Neuronal stem cell (in vitro differentiated cells): ENCODE measurements around the gene TMEM205.
A peak's percentile ranks its signal among the peaks of the same experiment; 100 is the strongest.

ENCODE experiments used
- DNase-seq: peaks from one replicate; pipeline ENCODE4 v3.0.0-alpha.2; 2013; ENCODE audit warnings: low spot score
- H2AFZ ChIP-seq: one replicate; pipeline ENCODE4 v1.6.1; 2013; ENCODE audit warnings: mild to moderate bottlenecking, low read length, inconsistent platforms
- H2AK5ac ChIP-seq: 2 replicates; pipeline ENCODE4 v1.6.1; 2013; ENCODE audit warnings: low read depth, mild to moderate bottlenecking, inconsistent platforms, low read length, moderate library complexity, mixed read lengths
- H2BK120ac ChIP-seq: 2 replicates; pipeline ENCODE4 v1.6.1; 2013; ENCODE audit warnings: low read depth, mild to moderate bottlenecking, inconsistent platforms, low read length, moderate library complexity, mixed read lengths
- H2BK12ac ChIP-seq: one replicate; pipeline ENCODE4 v1.6.1; 2013; ENCODE audit warnings: low read length, inconsistent platforms
- H2BK15ac ChIP-seq: 2 replicates; pipeline ENCODE4 v1.6.1; 2013; ENCODE audit warnings: mild to moderate bottlenecking, low read length, inconsistent platforms, mixed read lengths
- H2BK5ac ChIP-seq: one replicate; pipeline ENCODE4 v1.6.1; 2013; ENCODE audit warnings: inconsistent platforms, mild to moderate bottlenecking, low read length, moderate library complexity
- H3K14ac ChIP-seq: one replicate; pipeline ENCODE4 v1.6.1; 2013; ENCODE audit warnings: low read length, inconsistent platforms
- H3K18ac ChIP-seq: 2 replicates; pipeline ENCODE4 v1.6.1; 2013; ENCODE audit warnings: low read length, inconsistent platforms
- H3K23ac ChIP-seq: 2 replicates; pipeline ENCODE4 v1.6.1; 2013; ENCODE audit warnings: low read depth, mild to moderate bottlenecking, mixed read lengths, low read length, inconsistent platforms; ENCODE audit not compliant: poor library complexity
- H3K27ac ChIP-seq: replicated peaks from 3 replicates; pipeline ENCODE4 v1.5.1; 2013; ENCODE audit warnings: low read length, inconsistent platforms
- H3K27me3 ChIP-seq, 3 experiments: 2 replicates each; pipeline ENCODE4 v1.6.1; 2013; ENCODE audit warnings: low read length in 3 of 3, mild to moderate bottlenecking in 2 of 3, inconsistent platforms in 1 of 3, low read depth in 1 of 3, mixed read lengths in 1 of 3, moderate library complexity in 1 of 3; ENCODE audit not compliant: control insufficient read depth in 3 of 3, insufficient read depth in 3 of 3
- H3K36me3 ChIP-seq, 2 donors: replicated peaks in 1 of 2; 2 replicates each; pipeline ENCODE4 v1.6.1; 2013; ENCODE audit warnings: low read length in 2 of 2; ENCODE audit not compliant: control insufficient read depth in 2 of 2, insufficient read depth in 2 of 2
- H3K4ac ChIP-seq: 2 replicates; pipeline ENCODE4 v1.6.1; 2013; ENCODE audit warnings: inconsistent platforms, mild to moderate bottlenecking, low read length, moderate library complexity
- H3K4me1 ChIP-seq, 2 donors: 1 replicate in 1 of 2; 2 replicates in 1 of 2; pipeline ENCODE4 v1.6.1; 2013; ENCODE audit warnings: low read length in 2 of 2, low read depth in 1 of 2; ENCODE audit not compliant: control insufficient read depth in 2 of 2, insufficient read depth in 1 of 2
- H3K4me2 ChIP-seq: one replicate; pipeline ENCODE4 v1.6.1; 2013; ENCODE audit warnings: mild to moderate bottlenecking, low read length, inconsistent platforms; ENCODE audit not compliant: insufficient read depth, poor library complexity, severe bottlenecking
- H3K4me3 ChIP-seq, 2 donors: 2 replicates each; pipeline ENCODE4 v1.5.1; 2013; ENCODE audit warnings: low read length in 2 of 2, mild to moderate bottlenecking in 2 of 2, inconsistent platforms in 1 of 2, moderate library complexity in 1 of 2
- H3K79me1 ChIP-seq: one replicate; pipeline ENCODE4 v1.6.1; 2013; ENCODE audit warnings: low read depth, mild to moderate bottlenecking, inconsistent platforms, low read length, moderate library complexity
- H3K9ac ChIP-seq: one replicate; pipeline ENCODE4 v1.6.1; 2013; ENCODE audit warnings: mild to moderate bottlenecking, low read depth, low read length, inconsistent platforms; ENCODE audit not compliant: poor library complexity
- H3K9me3 ChIP-seq, 2 donors: replicated peaks in 1 of 2; 2 replicates each; pipeline versions ENCODE3 to v1.6.1; 2013; ENCODE audit warnings: low read length in 2 of 2, mild to moderate bottlenecking in 2 of 2, inconsistent platforms in 1 of 2, low read depth in 1 of 2, mixed read lengths in 1 of 2, moderate library complexity in 1 of 2; ENCODE audit not compliant: control insufficient read depth in 2 of 2, insufficient read depth in 1 of 2
- H4K8ac ChIP-seq: one replicate; pipeline ENCODE4 v1.6.1; 2013; ENCODE audit warnings: low read depth, mild to moderate bottlenecking, inconsistent platforms, low read length, moderate library complexity
- H4K91ac ChIP-seq: one replicate; pipeline ENCODE4 v1.6.1; 2013; ENCODE audit warnings: low read length, low read depth, mild to moderate bottlenecking, inconsistent platforms; ENCODE audit not compliant: poor library complexity
- WGBS, 2 donors: extraction: QIAGEN DNeasy Blood & Tissue Kit; methylation state at CpG; one replicate each; pipeline ENCODE4 v1.1.7; 2013; ENCODE audit warnings: missing lambda C conversion rate in 2 of 2, mixed read lengths in 1 of 2; ENCODE audit not compliant: insufficient read length in 2 of 2, insufficient replicate concordance in 1 of 2; ENCODE audit errors: extremely low coverage in 2 of 2; 5-methylcytosine and 5-hydroxymethylcytosine counted together

TMEM205 gene

GRCh38 chr19:11363881-11364280 is 17.8 kb upstream of the TMEM205 start:
- peaks cover 0 to 12% (median 0%) of the 10 kb centered on the region in 3 experiments for H3K27me3 ChIP-seq
- no peaks in the 10 kb centered on the region for H3K9me3 ChIP-seq
- no peak overlapping the region for H3K27ac ChIP-seq
- H3K18ac ChIP-seq = no peak overlapping the region
- no peak overlapping the region for H3K4me3 ChIP-seq
- no CpG with 5 or more reads among the region's 10 CpGs for WGBS, 2 donors
- H3K23ac ChIP-seq = no peak overlapping the region
- no peak overlapping the region for H3K9ac ChIP-seq
- no peak overlapping the region for H3K4ac ChIP-seq
- H3K14ac ChIP-seq = no peak overlapping the region
- peaks cover 0 to 2% of the 10 kb centered on the region in 2 donors for H3K36me3 ChIP-seq
- DNase-seq = no peak
- H3K79me1 ChIP-seq = no peaks in the 10 kb centered on the region
- no peak overlapping the region for H2BK15ac ChIP-seq
- H4K91ac ChIP-seq = no peak overlapping the region
- no peak overlapping the region for H2BK12ac ChIP-seq
- H2BK5ac ChIP-seq = no peak overlapping the region
- no peak overlapping the region for H2AFZ ChIP-seq
- H3K4me2 ChIP-seq = no peak overlapping the region
- H3K4me1 ChIP-seq = peaks cover 0 to 9% of the 10 kb centered on the region in 2 donors
- H2AK5ac ChIP-seq = no peak overlapping the region
- H2BK120ac ChIP-seq = no peak overlapping the region
- H4K8ac ChIP-seq = no peak overlapping the region

- H3K23ac ChIP-seq = peak overlapping the region; percentile 29
- no peak overlapping the region for H3K14ac ChIP-seq
- peak overlapping the region; percentile 52 for H3K18ac ChIP-seq
- H4K8ac ChIP-seq = peak overlapping the region; percentile 72
- no CpG with 5 or more reads among the region's 35 CpGs for WGBS, 2 donors
- peak overlapping the region; percentile 82 for H2AK5ac ChIP-seq
- no peaks in the 10 kb centered on the region for H3K79me1 ChIP-seq
- DNase-seq = no peak
- peak overlapping the region; percentile 56 for H3K4me2 ChIP-seq
- H3K4ac ChIP-seq = no peak overlapping the region
- H3K9ac ChIP-seq = peak overlapping the region; percentile 32
- H2BK12ac ChIP-seq = no peak overlapping the region
- peaks cover 0 to 2% of the 10 kb centered on the region in 2 donors for H3K36me3 ChIP-seq
- no peak overlapping the region for H3K27ac ChIP-seq
- H2AFZ ChIP-seq = no peak overlapping the region
- no peak overlapping the region for H4K91ac ChIP-seq
- H3K27me3 ChIP-seq = peaks cover 0 to 12% (median 0%) of the 10 kb centered on the region in 3 experiments
- no peak overlapping the region for H2BK5ac ChIP-seq
- peak overlapping the region; percentile 32 for H2BK15ac ChIP-seq
- peaks cover 0 to 9% of the 10 kb centered on the region in 2 donors for H3K4me1 ChIP-seq
- no peak overlapping the region for H2BK120ac ChIP-seq
- no peak overlapping the region for H3K4me3 ChIP-seq
- H3K9me3 ChIP-seq = no peaks in the 10 kb centered on the region
These were observed 16.0 kb upstream of the TMEM205 start for GRCh38 chr19:11361771-11362731.

DNA sequence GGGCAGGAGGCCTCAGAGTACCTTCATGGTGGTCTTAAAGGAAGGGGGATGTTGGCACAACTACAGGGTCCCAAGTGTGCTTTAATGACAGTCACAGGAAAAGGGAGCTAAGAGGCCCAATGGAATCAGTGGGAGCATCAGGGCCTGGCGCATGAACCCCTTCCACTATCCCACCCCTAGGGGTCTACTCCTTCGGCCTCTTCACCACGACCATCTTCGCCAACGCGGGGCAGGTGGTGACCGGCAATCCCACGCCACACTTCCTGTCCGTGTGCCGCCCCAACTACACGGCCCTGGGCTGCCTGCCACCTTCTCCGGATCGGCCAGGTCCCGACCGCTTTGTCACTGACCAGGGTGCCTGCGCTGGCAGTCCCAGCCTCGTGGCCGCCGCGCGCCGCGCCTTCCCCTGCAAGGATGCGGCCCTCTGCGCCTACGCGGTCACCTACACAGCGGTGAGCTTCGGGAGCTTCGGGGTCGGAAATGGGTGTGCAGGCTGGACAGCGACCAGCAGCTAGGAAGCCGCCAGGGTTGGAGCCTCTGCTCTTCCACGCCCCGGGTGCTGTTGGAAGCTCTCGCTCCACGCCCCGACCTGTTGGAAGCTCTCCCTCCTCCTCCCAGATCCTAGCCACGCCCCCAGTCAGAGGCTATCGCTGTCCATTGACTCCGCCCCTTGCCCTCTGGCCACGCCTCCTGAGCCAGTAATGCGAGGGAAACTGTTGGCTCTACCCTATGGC is 15.1 kb upstream of the TMEM205 start:
- Histone ChIP-seq H3K27me3 (peaks cover 0 to 15% (median 0%) of the 10 kb centered on the region in 3 experiments), H3K23ac (peak overlapping the region; percentile 29), H2AK5ac (peak overlapping the region; percentile 21), H3K4ac (no peak overlapping the region), H2BK5ac (peak overlapping the region; percentile 22), H2BK12ac (peak overlapping the region; percentile 24), H3K18ac (peak overlapping the region; percentile 82), H3K9me3 (no peaks in the 10 kb centered on the region), H4K8ac (no peak overlapping the region), H4K91ac (no peak overlapping the region), H3K4me1 (peaks cover 0 to 9% of the 10 kb centered on the region in 2 donors), H3K14ac (peak overlapping the region; percentile 90), H3K27ac (no peak overlapping the region), H3K36me3 (peaks cover 0 to 2% of the 10 kb centered on the region in 2 donors), H2AFZ (no peak overlapping the region), H3K4me2 (peak overlapping the region; percentile 56), H3K9ac (peak overlapping the region; percentile 86), H2BK15ac (peak overlapping the region; percentile 45), H3K4me3 (peak overlapping the region in 1 of 2 donors; percentile 72), H2BK120ac (peak overlapping the region; percentile 24), H3K79me1 (no peaks in the 10 kb centered on the region)
- peak; percentile 86 for DNase-seq
- WGBS, 2 donors = no CpG with 5 or more reads among the region's 43 CpGs
